Large intestine (tissue), 3 donors: Measurements from ENCODE around the gene RNF166. TPM values are rescaled to one million over a fixed set of nuclear protein-coding genes. Genes with fewer than 3 reads are reported as not detected.

Source experiments
- DNase-seq, 2 donors: peaks; one replicate each; pipeline versions ENCODE4 v3.0.0 to v3.0.0-alpha.2; 2013
- H3K27ac ChIP-seq: one replicate; pipeline ENCODE4 v1.5.1; 2013; ENCODE audit warnings: low read length
- H3K27me3 ChIP-seq: 2 replicates; pipeline ENCODE4 v1.6.1; 2013; ENCODE audit warnings: low read length; ENCODE audit not compliant: control insufficient read depth, insufficient read depth
- H3K36me3 ChIP-seq: 2 replicates; pipeline ENCODE4 v1.6.1; 2013; ENCODE audit warnings: low read length; ENCODE audit not compliant: control insufficient read depth, insufficient read depth
- H3K4me1 ChIP-seq: one replicate; pipeline ENCODE4 v1.6.1; 2013; ENCODE audit warnings: low read length; ENCODE audit not compliant: control insufficient read depth, insufficient read depth
- H3K4me3 ChIP-seq: one replicate; pipeline ENCODE4 v1.5.1; 2013; ENCODE audit warnings: low read length
- H3K9me3 ChIP-seq: one replicate; pipeline ENCODE4 v1.6.1; 2013; ENCODE audit warnings: mild to moderate bottlenecking, low read depth, low read length, moderate library complexity; ENCODE audit not compliant: control insufficient read depth
- WGBS: methylation state at CpG from one replicate; pipeline ENCODE4 v1.1.5; 2013; ENCODE audit warnings: low lambda C conversion rate; ENCODE audit not compliant: insufficient coverage; 5-methylcytosine and 5-hydroxymethylcytosine counted together
- polyA plus RNA-seq: library from polyadenylated mRNA; unstranded; fragments of 120-200 nt; gene quantifications from one replicate; pipeline ENCODE4 v1.2.1, GENCODE V29; 2013

Gene RNF166
- polyA plus RNA-seq, 1 donor, result 13.3 TPM

DNA sequence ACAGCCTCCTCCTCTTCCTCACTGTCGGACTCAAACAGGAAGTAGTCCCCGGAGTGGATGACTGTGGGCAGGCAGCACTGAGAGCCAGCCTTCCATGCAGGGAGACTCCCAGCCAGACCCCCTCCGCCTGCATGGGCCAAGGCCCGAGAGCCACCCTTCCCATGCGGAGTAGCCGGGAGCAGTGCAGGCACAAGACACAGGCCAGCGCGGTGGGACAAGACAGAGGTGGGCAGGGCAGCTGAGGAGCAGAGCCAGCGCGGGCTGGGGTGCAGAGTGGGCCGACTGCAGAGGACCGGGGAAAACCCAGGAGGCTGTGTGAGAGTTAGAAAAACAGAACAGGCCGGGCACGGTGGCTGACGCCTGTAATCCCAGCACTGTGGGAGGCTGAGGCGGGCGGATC is 17.7 kb upstream of the RNF166 start:
- DNase-seq, result no peak
- no CpG with 5 or more reads among the region's 17 CpGs for WGBS

DNA sequence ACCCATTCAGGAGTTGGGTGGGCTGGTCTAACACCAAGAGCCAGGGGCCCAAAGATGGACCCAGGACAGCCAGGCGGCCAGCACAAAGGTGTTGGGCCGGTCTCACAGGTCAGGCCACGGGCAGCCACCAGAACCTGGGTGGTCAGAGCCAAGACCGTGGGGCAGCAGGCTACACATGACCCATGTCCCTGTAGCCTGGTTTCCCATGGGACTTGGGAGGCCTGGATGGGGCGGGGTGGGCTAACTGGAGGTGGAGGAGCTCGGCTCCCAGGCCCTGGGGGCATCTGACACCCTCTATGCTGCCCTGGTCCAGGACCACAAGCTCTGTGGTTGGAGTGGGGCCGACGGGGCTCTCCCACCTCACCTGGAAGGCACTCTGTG is 17.3 kb upstream of the RNF166 start:
- H3K27ac ChIP-seq, result no peak overlapping the region
- no peak for DNase-seq
- H3K27me3 ChIP-seq, result no peaks in the 10 kb centered on the region
- no peak overlapping the region for H3K4me3 ChIP-seq
- H3K9me3 ChIP-seq, result peaks cover 7% of the 10 kb centered on the region
- peaks cover 82% of the 10 kb centered on the region for H3K36me3 ChIP-seq
- H3K4me1 ChIP-seq, result no peaks in the 10 kb centered on the region
- WGBS, result no CpG with 5 or more reads among the region's 8 CpGs

More for the DNA sequence above, 17.7 kb upstream of the RNF166 start:
- Histone ChIP-seq H3K4me3 (no peak overlapping the region), H3K4me1 (no peaks in the 10 kb centered on the region), H3K27me3 (no peaks in the 10 kb centered on the region), H3K36me3 (peaks cover 79% of the 10 kb centered on the region), H3K27ac (no peak overlapping the region), H3K9me3 (peaks cover 7% of the 10 kb centered on the region)

DNA sequence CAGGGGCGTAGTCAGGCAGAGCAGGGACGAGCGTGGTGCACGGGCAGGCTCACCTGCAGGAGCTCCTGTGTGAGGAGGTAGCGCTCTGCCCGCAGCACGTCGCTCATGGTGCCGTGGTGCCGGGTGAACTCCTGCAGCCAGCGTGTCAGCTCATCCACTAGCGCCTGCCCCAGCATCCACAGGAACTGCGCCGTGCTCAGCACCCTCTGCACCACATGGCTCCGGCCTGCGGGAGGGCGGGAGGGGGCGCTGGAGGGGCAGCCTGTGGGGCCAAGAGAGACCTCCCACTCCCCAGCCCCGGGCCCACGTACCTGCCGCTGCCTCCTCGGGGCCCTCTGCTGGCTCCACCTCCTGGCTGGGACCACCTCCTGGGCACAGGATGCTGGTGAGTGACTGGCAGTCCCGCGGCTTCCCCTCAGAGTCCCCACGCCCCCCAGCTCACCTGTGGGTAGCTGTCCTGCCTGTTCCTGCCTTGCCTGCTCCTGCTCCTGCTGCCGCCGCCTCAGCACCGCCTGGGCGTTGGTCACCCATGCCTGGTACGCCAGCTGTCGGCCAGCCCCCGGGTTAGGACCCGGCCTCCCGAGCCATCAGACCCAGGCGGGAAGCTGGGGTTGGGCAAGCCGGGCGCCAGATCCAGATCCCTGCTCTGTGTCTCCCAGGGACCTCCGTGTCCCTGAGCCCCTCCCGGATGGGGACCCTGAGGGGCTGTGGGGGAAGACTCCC is 16.7 kb upstream of the RNF166 start:
- H3K36me3 ChIP-seq, result peaks cover 88% of the 10 kb centered on the region
- no peak for DNase-seq

DNA sequence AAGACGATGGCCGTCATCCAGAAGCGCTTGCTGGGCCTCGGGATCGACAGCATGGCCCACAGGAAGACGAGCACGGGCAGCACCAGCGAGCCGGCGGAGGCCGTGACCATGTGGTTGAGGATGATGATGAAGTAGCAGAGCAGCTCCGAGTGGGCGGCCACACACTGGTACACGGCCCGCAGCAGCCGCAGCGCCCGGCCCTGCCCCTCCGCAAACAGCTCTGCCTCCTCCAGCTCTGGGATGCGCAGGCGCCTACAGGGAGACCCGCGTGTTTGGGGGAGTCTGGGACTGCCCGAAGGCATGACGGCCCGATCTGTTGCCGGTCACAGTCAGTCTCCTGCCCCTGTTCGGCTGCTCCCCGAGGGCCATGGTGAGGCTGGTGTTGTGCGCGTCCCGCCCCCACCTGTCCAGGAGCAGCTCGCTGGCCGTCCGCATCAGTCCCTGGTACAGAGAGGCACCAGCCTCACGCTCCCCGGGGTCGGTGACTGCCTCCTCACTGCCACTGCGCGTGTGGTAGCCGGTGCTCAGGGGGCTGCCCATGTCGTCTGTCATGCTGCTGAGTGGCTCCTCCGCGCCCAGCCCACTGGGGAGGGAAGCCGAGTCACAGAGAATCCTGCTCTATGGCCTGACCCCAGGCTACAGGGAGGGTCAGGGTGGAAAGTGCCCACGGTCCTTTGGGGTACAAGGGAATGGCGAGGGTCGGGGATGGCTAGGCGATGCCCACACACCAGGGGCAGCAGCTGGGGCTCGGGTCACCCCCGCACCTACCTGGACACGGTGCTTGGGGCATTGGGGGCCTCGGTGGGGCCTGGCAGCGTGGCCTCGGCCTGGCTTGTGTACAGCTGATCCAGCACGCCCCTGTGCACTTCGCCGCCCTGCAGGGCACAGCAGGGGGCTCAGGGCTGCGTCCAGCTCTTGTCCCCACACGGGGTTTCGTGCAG is 15.9 kb upstream of the RNF166 start:
- WGBS, result no CpG with 5 or more reads among the region's 61 CpGs
- no peak for DNase-seq
- Histone ChIP-seq H3K9me3 (peaks cover 7% of the 10 kb centered on the region), H3K27me3 (no peaks in the 10 kb centered on the region), H3K36me3 (peaks cover 87% of the 10 kb centered on the region), H3K4me1 (no peaks in the 10 kb centered on the region), H3K4me3 (no peak overlapping the region), H3K27ac (no peak overlapping the region)

More for the DNA sequence above, 16.7 kb upstream of the RNF166 start:
- H3K4me1 ChIP-seq, result no peaks in the 10 kb centered on the region
- H3K27me3 ChIP-seq, result no peaks in the 10 kb centered on the region
- H3K9me3 ChIP-seq, result peaks cover 7% of the 10 kb centered on the region
- no peak overlapping the region for H3K27ac ChIP-seq
- no CpG with 5 or more reads among the region's 39 CpGs for whole genome bisulfite sequencing
- H3K4me3 ChIP-seq, result no peak overlapping the region

DNA sequence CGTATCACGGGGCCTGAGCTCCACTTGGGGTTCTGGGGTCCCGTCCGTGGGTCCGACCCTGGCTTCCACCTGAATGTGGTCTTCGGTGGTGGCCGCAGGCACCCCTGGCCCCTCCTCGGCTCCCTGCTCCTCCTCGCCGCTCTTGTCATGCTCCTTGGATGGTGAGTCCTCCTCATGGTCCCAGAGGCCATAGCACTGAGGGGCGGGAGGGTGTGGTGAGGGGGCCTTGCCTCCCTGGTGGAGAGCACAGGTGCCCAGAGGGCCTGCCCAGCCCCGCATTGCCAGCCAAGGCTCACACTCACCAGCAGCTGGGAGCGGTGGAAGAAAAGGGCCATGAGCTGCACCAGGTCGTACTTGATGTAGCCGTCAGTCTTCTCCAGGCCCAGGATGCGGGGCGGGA is 15.0 kb upstream of the RNF166 start:
- WGBS, result no CpG with 5 or more reads among the region's 17 CpGs
- H3K36me3 ChIP-seq, result peaks cover 88% of the 10 kb centered on the region

DNA sequence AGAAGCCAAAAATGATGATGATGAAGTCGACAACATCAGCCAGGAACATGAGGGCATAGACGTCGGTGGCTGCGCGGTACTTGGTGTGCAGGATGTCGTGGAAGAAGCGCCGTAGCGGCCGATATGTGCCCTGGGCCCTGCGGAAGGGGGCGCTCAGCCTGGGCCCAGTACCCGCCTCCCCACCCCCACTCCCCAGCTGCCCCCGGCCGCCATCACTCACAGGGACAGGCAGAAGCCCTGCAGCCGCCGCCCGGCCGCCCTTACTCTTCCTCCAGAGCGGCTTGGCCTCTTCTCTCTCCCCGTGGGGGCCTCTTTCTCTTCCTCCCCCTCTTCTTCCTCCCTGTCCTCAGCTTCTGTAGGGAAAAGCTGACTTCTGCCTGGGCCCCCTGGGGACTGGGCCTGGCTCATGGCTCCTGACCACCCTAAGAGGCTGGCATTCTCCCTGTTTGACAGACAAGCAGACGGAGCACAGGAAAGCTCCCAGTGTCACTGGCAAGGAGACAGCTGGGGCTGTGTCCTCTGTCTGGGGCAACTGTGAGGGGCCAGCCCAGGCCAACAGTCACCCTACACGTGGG is 14.3 kb upstream of the RNF166 start:
- no peak for DNase-seq
- Histone ChIP-seq H3K4me1 (no peaks in the 10 kb centered on the region), H3K4me3 (no peak overlapping the region), H3K27ac (no peak overlapping the region), H3K9me3 (peaks cover 7% of the 10 kb centered on the region), H3K27me3 (no peaks in the 10 kb centered on the region), H3K36me3 (peaks cover 88% of the 10 kb centered on the region)
- WGBS, result no CpG with 5 or more reads among the region's 23 CpGs

More for the DNA sequence above, 15.0 kb upstream of the RNF166 start:
- Histone ChIP-seq H3K27ac (no peak overlapping the region), H3K27me3 (no peaks in the 10 kb centered on the region), H3K4me1 (no peaks in the 10 kb centered on the region), H3K4me3 (no peak overlapping the region), H3K9me3 (peaks cover 7% of the 10 kb centered on the region)
- no peak for DNase-seq

DNA sequence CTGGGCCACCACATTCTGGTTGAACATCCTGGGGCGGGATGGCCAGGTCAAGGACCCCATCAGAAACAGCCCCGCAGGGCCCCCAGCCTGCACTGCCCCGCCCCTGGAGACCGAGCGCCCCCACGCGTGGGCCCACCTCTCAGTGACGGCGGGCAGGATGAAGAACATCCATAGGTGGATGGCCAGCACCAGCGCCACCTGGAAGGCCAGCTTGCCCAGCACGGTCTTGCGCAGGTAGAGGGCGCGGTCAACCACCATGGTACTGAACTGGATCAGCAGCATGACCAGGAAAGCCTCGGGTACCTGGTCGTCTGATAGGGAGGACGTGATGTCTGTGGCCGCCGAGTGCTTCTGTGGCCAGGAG is 13.7 kb upstream of the RNF166 start:
- H3K36me3 ChIP-seq, result peaks cover 88% of the 10 kb centered on the region
- peaks cover 7% of the 10 kb centered on the region for H3K9me3 ChIP-seq
- no peaks in the 10 kb centered on the region for H3K27me3 ChIP-seq
- WGBS, result no CpG with 5 or more reads among the region's 19 CpGs
- no peaks in the 10 kb centered on the region for H3K4me1 ChIP-seq
- DNase-seq, result no peak
- H3K4me3 ChIP-seq, result no peak overlapping the region
- no peak overlapping the region for H3K27ac ChIP-seq

DNA sequence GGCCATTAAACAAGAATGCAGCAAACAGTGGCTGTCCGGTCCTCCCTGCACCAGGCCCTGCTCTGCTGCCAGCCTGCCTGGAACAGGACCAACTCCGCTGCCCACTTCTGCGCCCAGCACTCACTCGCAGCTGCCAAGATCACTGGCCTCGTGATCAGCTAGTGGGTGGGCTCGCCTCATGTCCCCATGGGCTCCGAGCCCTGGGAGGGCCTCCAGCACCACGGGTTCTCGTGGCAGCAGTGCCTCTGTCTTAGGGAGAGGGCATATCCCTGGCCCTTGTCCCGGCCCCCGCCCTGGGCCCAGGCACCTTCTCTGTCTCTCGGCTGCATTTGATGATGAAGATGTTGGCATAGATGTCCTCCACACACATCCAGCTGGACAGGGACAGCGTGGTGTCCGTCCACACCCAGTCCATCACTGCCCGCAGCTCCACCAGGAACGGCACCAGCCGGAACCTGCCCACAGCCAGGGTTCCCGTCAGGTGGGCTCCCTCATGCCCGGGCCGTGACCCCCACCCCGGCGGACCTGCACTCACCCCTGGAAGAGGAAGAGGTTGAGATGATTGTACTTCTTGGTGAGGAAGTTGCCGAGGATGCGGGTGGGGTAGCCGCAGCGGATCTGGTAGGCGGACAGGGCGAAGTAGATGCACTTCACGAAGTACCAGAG is 13.2 kb upstream of the RNF166 start:
- Histone ChIP-seq H3K27me3 (no peaks in the 10 kb centered on the region), H3K9me3 (peaks cover 7% of the 10 kb centered on the region), H3K27ac (no peak overlapping the region), H3K4me3 (no peak overlapping the region), H3K4me1 (no peaks in the 10 kb centered on the region), H3K36me3 (peaks cover 90% of the 10 kb centered on the region)
- no peak for DNase-seq
- WGBS, result no CpG with 5 or more reads among the region's 29 CpGs

DNA sequence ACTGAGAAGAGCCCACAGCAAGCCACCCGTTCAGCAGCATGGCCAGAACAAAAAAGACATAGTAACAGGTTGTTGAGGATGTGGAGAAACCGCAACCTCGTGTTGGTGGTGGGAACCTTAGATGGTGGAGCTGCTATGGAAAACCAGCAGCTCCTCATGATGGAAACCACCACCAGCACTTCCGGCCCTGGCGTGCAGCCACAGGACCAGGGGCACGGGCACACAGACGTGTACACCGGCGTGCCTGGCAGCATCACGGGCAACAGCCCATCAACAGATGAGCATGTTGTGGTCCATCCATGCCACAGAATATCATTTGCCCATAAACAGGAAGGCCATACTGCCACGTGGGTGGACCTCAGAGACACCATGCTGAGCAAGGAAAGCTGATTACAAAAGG is 12.0 kb upstream of the RNF166 start:
- Histone ChIP-seq H3K36me3 (peaks cover 94% of the 10 kb centered on the region), H3K27ac (no peak overlapping the region)

DNA sequence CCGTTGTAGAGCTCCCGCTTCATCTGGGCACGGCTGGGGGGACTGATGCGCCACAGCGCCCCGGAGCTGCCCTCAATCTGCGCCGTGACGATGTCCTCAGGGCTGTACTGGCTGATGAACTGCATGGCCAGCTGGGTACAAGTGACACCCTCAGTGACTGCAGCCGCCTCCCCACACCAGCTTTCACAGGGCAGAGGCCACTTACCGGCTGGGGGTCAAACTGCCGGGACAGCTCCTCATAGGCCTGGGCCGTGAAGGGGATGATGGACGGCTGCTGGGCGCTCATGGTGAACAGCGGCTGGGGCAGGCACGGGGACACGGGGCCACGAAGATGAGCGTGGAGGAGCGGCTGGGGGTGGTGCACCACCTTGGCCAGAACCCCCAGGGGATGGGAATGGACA is 10.4 kb upstream of the RNF166 start:
- WGBS, result no CpG with 5 or more reads among the region's 21 CpGs
- Histone ChIP-seq H3K4me1 (no peaks in the 10 kb centered on the region), H3K27me3 (no peaks in the 10 kb centered on the region), H3K9me3 (no peaks in the 10 kb centered on the region), H3K4me3 (no peak overlapping the region), H3K36me3 (peaks cover 80% of the 10 kb centered on the region), H3K27ac (no peak overlapping the region)
- DNase-seq, result no peak

More for the DNA sequence above, 12.0 kb upstream of the RNF166 start:
- DNase-seq, result no peak
- no peaks in the 10 kb centered on the region for H3K4me1 ChIP-seq
- 73% methylated on average over 2 of the region's 11 CpGs for WGBS
- H3K9me3 ChIP-seq, result peaks cover 7% of the 10 kb centered on the region
- no peaks in the 10 kb centered on the region for H3K27me3 ChIP-seq
- H3K4me3 ChIP-seq, result no peak overlapping the region
